CD14-positive monocyte (primary cell): ENCODE data around the gene UPK1B. TPM values are rescaled to one million over a fixed set of nuclear protein-coding genes. Genes with fewer than 3 reads are reported as not detected.

Experiments used
- DNase-seq, 3 donors: peaks; one replicate each; pipeline ENCODE4 v3.0.0-alpha.2; 2011 to 2022
- H2AFZ ChIP-seq: 2 replicates; pipeline ENCODE4 v1.6.0; 2012; ENCODE audit warnings: mild to moderate bottlenecking, low read depth, low read length, inconsistent platforms; ENCODE audit not compliant: insufficient read depth, poor library complexity, severe bottlenecking
- H3K27ac ChIP-seq, 2 donors: 1 replicate in 1 of 2; 2 replicates in 1 of 2; pipeline ENCODE4 v1.5.1; 2012 to 2013; ENCODE audit warnings: low read length in 2 of 2, control low read depth in 1 of 2, inconsistent platforms in 1 of 2, low read depth in 1 of 2, mild to moderate bottlenecking in 1 of 2
- H3K27me3 ChIP-seq, 2 donors: one replicate each; pipeline versions ENCODE4 v1.6.0 to v1.6.1; 2011 to 2013; ENCODE audit warnings: low read length in 2 of 2; ENCODE audit not compliant: control insufficient read depth in 2 of 2, insufficient read depth in 2 of 2
- H3K36me3 ChIP-seq, 2 donors: replicated peaks in 1 of 2; 1 replicate in 1 of 2; 2 replicates in 1 of 2; pipeline versions ENCODE4 v1.5.1 to v1.6.1; 2012 to 2013; ENCODE audit warnings: low read length in 2 of 2, control low read depth in 1 of 2, inconsistent platforms in 1 of 2, mild to moderate bottlenecking in 1 of 2; ENCODE audit not compliant: insufficient read depth in 2 of 2, control insufficient read depth in 1 of 2
- H3K4me1 ChIP-seq, 2 donors: 1 replicate in 1 of 2; 2 replicates in 1 of 2; pipeline versions ENCODE4 v1.5.1 to v1.6.1; 2012 to 2013; ENCODE audit warnings: low read length in 2 of 2, control low read depth in 1 of 2, inconsistent platforms in 1 of 2, mild to moderate bottlenecking in 1 of 2, moderate library complexity in 1 of 2; ENCODE audit not compliant: insufficient read depth in 2 of 2, control insufficient read depth in 1 of 2
- H3K4me2 ChIP-seq: replicated peaks from 2 replicates; pipeline ENCODE3; 2012; ENCODE audit warnings: low read length, moderate library complexity, mild to moderate bottlenecking; ENCODE audit not compliant: poor library complexity, severe bottlenecking; ENCODE audit errors: extremely low read depth
- H3K4me3 ChIP-seq, 3 experiments: fragments of 200-600 bp in 1 of 3; sonication (generic) in 1 of 3; replicated peaks in 1 of 3; 1 replicate in 2 of 3; 2 replicates in 1 of 3; pipeline ENCODE4 v1.5.1; 2011 to 2013; ENCODE audit warnings: low read length in 3 of 3, mild to moderate bottlenecking in 3 of 3, control low read depth in 2 of 3, low read depth in 2 of 3, inconsistent platforms in 1 of 3, moderate library complexity in 1 of 3
- H3K79me2 ChIP-seq: 2 replicates; pipeline ENCODE4 v1.6.0; 2012; ENCODE audit warnings: mild to moderate bottlenecking, control low read depth, inconsistent platforms, low read length, moderate library complexity; ENCODE audit not compliant: insufficient read depth
- H3K9ac ChIP-seq: 2 replicates; pipeline ENCODE4 v1.6.0; 2017; ENCODE audit warnings: low read length, mild to moderate bottlenecking; ENCODE audit not compliant: insufficient read depth, poor library complexity, severe bottlenecking
- H3K9me3 ChIP-seq, 2 donors: replicated peaks in 1 of 2; 1 replicate in 1 of 2; 2 replicates in 1 of 2; pipeline versions ENCODE4 v1.5.1 to v1.6.1; 2012 to 2013; ENCODE audit warnings: low read length in 2 of 2, control low read depth in 1 of 2; ENCODE audit not compliant: control insufficient read depth in 1 of 2, insufficient read depth in 1 of 2
- H4K20me1 ChIP-seq: 2 replicates; pipeline ENCODE4 v1.6.0; 2012; ENCODE audit warnings: mild to moderate bottlenecking, low read length, control low read depth, moderate library complexity; ENCODE audit not compliant: insufficient read depth
- H3K27ac Mint-ChIP-seq, 7 donors: one replicate each; pipeline ENCODE4 v1.8.0; 2020; ENCODE audit warnings: mild to moderate bottlenecking in 7 of 7, mixed read lengths in 7 of 7, moderate library complexity in 6 of 7, inconsistent platforms in 2 of 7
- H3K27me3 Mint-ChIP-seq, 3 donors: one replicate each; pipeline ENCODE4 v1.8.0; 2021 to 2022; ENCODE audit warnings: low read depth in 3 of 3, mild to moderate bottlenecking in 3 of 3, mixed read lengths in 3 of 3, moderate library complexity in 3 of 3, inconsistent platforms in 1 of 3
- H3K36me3 Mint-ChIP-seq, 2 donors: one replicate each; pipeline ENCODE4 v1.8.0; 2020; ENCODE audit warnings: mixed read lengths in 2 of 2, inconsistent platforms in 1 of 2, mild to moderate bottlenecking in 1 of 2
- H3K4me1 Mint-ChIP-seq: one replicate; pipeline ENCODE4 v1.8.0; 2020; ENCODE audit warnings: mild to moderate bottlenecking, mixed read lengths
- H3K4me3 Mint-ChIP-seq, 2 donors: one replicate each; pipeline ENCODE4 v1.8.0; 2020; ENCODE audit warnings: mild to moderate bottlenecking in 2 of 2, mixed read lengths in 2 of 2, moderate library complexity in 1 of 2
- H3K9me3 Mint-ChIP-seq, 7 donors: one replicate each; pipeline ENCODE4 v1.8.0; 2020 to 2022; ENCODE audit warnings: mixed read lengths in 7 of 7, mild to moderate bottlenecking in 6 of 7, moderate library complexity in 6 of 7, inconsistent platforms in 2 of 7
- WGBS: methylation state at CpG from one replicate; pipeline ENCODE4 v1.1.5; 2013; ENCODE audit warnings: missing lambda C conversion rate; ENCODE audit not compliant: insufficient coverage; 5-methylcytosine and 5-hydroxymethylcytosine counted together
- intact Hi-C, 2 donors: fragments of 100-400 bp; cut with micrococcal nuclease; formaldehyde crosslinking; loops; one replicate each; pipeline versions ENCODE4 v1.15.0 to v1.15.1; 2023
- polyA plus RNA-seq, 3 donors: library from polyadenylated mRNA; depleted of rRNA in 1 of 3; unstranded in 2 of 3; stranded (reverse) in 1 of 3; fragments of 300-500 nt in 2 of 3; fragments of >200 nt in 1 of 3; fragmentation: Illumina TruSeq in 2 of 3; gene quantifications; 1 replicate in 2 of 3; 2 replicates in 1 of 3; pipeline ENCODE4 v1.2.3, GENCODE V29; 2012 to 2021
- TF ChIP-seq, protein P1 (sequence below): fragments of 200-600 bp; IDR thresholded peaks from one replicate; pipeline ENCODE4 v1.8.0; 2022; ENCODE audit warnings: antibody characterized with exemption, mild to moderate bottlenecking

The UPK1B gene
- polyA plus RNA-seq, 3 donors: not detected

DNA sequence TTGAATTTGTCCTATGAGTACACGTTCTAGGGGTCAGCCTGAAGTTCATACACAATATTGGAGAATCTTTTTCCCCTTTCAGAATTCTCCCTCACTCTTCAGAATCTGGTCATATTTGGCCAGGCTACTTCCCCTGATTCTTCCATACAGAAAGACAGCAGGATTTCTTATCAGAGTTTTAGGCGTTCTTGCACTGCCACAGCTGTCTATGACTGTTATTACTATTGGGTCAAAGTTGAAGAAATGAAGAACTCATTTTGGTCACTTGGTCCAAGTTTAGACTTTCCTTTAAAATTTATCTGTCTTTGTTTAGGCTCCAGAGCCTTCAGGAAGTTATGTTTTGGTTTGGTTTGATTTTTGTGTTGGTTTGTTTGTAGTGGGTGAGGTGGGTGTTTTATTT, 15.4 kb upstream of the UPK1B start:
- Histone ChIP-seq H3K4me2 (no peak overlapping the region), H3K9ac (no peak overlapping the region), H4K20me1 (no peaks in the 10 kb centered on the region), H3K79me2 (no peaks in the 10 kb centered on the region), H3K4me1 (no peaks in the 10 kb centered on the region), H3K27me3 (no peaks in the 10 kb centered on the region), H3K27ac (no peak overlapping the region), H3K4me3 (no peak overlapping the region), H3K36me3 (no peaks in the 10 kb centered on the region), H2AFZ (no peak overlapping the region), H3K9me3 (peaks cover 14 to 19% of the 10 kb centered on the region in 2 donors)
- TF ChIP-seq, protein P1, sequence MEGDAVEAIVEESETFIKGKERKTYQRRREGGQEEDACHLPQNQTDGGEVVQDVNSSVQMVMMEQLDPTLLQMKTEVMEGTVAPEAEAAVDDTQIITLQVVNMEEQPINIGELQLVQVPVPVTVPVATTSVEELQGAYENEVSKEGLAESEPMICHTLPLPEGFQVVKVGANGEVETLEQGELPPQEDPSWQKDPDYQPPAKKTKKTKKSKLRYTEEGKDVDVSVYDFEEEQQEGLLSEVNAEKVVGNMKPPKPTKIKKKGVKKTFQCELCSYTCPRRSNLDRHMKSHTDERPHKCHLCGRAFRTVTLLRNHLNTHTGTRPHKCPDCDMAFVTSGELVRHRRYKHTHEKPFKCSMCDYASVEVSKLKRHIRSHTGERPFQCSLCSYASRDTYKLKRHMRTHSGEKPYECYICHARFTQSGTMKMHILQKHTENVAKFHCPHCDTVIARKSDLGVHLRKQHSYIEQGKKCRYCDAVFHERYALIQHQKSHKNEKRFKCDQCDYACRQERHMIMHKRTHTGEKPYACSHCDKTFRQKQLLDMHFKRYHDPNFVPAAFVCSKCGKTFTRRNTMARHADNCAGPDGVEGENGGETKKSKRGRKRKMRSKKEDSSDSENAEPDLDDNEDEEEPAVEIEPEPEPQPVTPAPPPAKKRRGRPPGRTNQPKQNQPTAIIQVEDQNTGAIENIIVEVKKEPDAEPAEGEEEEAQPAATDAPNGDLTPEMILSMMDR: no peak
- no peak overlapping the region for H3K27ac Mint-ChIP-seq
- no peaks in the 10 kb centered on the region for H3K36me3 Mint-ChIP-seq
- no peak overlapping the region for H3K4me3 Mint-ChIP-seq
- H3K27me3 Mint-ChIP-seq: peaks cover 0 to 2% (median 1%) of the 10 kb centered on the region in 3 donors
- no peak for DNase-seq
- peaks cover 26 to 40% (median 37%) of the 10 kb centered on the region in 7 donors for H3K9me3 Mint-ChIP-seq
- intact Hi-C loops: no loop called here
- 100% methylated on average over 1 of the region's 2 CpGs for WGBS
- H3K4me1 Mint-ChIP-seq: no peaks in the 10 kb centered on the region

DNA sequence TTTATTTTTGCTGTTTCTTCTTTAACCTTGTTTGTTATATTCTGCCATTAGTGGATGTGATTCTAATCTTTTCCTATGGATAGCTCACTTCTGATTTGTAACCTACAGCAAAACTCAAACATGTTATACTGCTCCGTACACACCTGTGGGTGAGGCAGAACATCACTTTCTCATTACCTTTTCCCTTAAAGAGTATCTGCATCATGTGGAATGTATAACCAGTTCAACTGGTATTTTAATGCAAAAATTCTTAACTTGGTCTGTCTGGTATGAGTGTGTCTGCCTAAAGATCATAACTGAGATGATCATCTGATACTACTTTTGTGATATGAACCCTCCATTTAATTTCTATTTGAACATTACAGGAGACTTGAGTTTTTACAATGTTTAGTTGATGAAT, 13.0 kb upstream of the UPK1B start:
- Histone ChIP-seq H3K4me2 (no peak overlapping the region), H4K20me1 (no peaks in the 10 kb centered on the region), H3K27me3 (no peaks in the 10 kb centered on the region), H3K79me2 (no peaks in the 10 kb centered on the region), H3K36me3 (no peaks in the 10 kb centered on the region), H3K4me1 (no peaks in the 10 kb centered on the region), H3K9me3 (peaks cover 14 to 28% of the 10 kb centered on the region in 2 donors), H3K27ac (no peak overlapping the region), H2AFZ (no peak overlapping the region), H3K9ac (no peak overlapping the region), H3K4me3 (no peak overlapping the region)
- Mint-ChIP-seq H3K36me3 (no peaks in the 10 kb centered on the region), H3K4me3 (no peak overlapping the region), H3K9me3 (peaks cover 23 to 36% (median 32%) of the 10 kb centered on the region in 7 donors), H3K27me3 (peaks cover 0 to 2% (median 0%) of the 10 kb centered on the region in 3 donors), H3K27ac (no peak overlapping the region), H3K4me1 (no peaks in the 10 kb centered on the region)
- WGBS: no CpG with 5 or more reads among the region's 1 CpG
- TF ChIP-seq, protein P1: no peak
- intact Hi-C loops: no loop called here
- no peak for DNase-seq
